Measurements from ENCODE around the gene NAV1.
"Not testable (repeated sequence)": the region's sequence is repeated elsewhere in the genome, so short reads cannot be mapped to it uniquely, and the experiment has no call there.

The NAV1 gene, protein sequence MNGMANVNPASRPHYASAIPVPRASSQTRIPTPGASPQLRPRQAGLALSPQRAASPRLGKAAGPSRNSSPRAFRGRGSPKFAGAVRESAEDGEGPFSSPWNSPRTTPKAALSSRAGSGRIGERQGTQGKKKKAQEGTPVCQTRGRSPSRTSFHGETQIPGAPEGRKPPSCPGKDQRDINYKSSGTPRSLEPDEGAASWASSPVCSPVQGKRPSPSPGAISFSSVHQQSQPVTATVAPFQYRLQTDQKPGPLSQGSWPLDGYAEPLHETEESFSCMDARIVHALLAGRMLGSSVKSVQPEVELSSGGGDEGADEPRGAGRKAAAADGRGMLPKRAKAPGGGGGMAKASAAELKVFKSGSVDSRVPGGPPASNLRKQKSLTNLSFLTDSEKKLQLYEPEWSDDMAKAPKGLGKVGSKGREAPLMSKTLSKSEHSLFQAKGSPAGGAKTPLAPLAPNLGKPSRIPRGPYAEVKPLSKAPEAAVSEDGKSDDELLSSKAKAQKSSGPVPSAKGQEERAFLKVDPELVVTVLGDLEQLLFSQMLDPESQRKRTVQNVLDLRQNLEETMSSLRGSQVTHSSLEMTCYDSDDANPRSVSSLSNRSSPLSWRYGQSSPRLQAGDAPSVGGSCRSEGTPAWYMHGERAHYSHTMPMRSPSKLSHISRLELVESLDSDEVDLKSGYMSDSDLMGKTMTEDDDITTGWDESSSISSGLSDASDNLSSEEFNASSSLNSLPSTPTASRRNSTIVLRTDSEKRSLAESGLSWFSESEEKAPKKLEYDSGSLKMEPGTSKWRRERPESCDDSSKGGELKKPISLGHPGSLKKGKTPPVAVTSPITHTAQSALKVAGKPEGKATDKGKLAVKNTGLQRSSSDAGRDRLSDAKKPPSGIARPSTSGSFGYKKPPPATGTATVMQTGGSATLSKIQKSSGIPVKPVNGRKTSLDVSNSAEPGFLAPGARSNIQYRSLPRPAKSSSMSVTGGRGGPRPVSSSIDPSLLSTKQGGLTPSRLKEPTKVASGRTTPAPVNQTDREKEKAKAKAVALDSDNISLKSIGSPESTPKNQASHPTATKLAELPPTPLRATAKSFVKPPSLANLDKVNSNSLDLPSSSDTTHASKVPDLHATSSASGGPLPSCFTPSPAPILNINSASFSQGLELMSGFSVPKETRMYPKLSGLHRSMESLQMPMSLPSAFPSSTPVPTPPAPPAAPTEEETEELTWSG (N-terminal part only)

GRCh38 chr1:201538612-201539551, at the start of gene NAV1:
NAV1 (plus strand) TSS chr1:201539127; CDS start chr1:201622885, 83,758 bp downstream.
- peak; percentile 62 for DNase-seq

GRCh38 chr1:201489643-201490261, 49.2 kb upstream of the NAV1 start:
- no peak for DNase-seq

DNA sequence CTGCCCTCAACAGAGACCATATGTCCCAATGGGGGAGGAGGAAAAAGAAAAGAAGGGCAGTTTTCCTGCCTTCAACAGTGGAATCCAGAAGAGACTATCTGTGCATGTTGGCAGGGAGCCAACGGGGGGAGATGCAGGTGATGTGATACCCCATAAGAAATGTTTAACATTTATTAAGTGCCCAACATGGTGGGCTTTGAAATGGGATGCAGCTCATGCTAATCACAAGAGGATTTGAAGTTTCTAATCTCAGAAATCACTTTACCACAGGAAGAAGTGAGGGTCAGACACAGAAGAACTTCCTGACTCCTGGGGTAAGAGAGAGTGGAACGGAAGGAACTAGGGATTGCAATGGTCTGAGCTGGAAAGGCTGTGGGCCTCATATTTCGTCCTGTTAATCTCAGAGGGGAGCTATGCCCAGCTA, 48.2 kb upstream of the NAV1 start:
- DNase-seq: no peak

DNA sequence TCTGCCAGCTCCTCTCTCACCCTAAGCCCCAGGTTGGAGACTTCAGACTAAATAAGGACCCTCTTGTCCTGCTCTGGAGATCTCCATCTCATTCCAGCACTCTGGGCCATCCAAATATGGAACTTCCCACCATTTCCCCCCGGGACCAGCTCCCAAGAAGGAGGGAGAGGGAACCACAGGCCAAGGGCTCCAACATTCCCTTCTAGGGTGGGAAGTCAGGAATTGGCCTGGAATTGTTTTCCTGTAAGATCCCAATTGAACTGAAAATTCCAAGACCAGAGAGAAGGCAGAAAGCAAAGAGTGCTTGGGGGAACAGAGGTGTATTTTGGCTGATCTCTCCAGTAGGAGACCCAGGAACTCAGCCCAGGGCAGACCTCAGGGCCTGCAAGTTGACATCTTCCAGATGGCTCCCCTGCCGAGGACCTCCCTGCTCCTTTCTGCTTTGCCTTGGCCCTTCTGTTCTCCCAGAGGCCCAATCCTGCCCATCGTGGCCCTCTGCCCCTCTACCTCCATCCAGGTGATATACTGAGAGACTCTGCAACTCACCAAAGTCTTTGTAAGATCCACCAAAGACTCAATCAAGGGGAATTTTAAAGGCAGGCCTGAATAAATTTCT, 46.9 kb upstream of the NAV1 start:
- no peak for DNase-seq

GRCh38 chr1:201493026-201493656, 45.8 kb upstream of the NAV1 start:
- not testable (repeated sequence) for DNase-seq

DNA sequence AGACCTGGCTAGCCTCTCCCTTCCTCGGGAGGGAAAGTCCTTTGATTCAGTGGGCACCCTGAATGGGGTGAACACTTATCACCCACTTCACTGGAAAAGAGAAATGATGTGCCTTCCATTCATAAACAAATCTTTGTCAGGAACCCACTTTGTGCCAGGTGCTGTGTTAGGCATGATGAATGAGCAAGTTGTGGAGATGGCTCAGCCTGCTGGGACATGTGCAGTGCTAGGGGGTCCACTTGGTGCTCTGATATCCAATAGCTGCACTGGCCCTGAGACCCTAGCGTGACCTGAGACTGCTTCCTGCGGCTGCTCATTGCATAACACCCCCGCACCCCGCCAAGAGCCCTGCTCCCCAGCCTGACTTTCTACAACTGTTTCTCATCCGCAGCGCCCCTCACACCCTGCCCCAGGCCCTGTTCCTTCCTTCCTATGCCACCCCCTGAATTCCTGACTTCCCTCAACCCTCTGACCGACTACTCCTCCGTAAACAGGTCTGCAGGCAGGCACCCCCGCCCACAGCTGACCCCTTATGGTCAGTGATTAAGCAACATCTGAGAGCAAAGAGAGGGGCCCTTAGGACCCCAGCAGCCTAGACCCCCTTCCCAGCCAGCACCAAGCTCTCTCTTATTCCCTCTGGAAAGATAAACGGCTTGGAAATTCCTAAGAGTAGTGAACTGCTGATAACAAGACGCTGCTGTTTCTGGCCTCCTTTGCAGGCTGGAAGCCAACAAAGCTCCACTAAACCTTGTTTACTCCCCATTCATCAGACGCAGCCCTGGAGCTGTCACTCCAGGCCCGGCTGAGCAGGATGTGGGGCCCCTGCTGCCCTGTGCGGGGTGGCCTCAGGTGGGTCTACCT, 44.9 kb upstream of the NAV1 start:
- no peak for DNase-seq

GRCh38 chr1:201495551-201496295, 43.2 kb upstream of the NAV1 start:
- DNase-seq: no peak

DNA sequence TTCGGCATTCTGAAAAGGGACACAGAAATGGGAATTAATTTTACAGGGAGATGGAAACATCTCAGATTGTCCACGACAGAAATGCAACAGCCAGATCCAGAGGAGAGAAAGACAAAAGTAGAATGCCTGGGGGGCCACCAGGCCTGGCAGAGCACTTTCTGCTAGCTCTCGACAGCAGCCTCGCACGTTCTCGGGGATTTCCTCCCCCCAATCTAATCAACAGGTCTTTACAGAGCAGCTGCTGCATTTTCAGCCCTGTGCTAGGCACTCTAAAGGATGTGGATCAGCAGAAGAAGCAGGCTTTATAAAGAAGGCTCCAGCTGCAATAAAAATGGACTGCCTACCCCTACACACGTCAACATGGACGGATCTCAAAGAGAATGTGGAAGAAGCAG, 42.6 kb upstream of the NAV1 start:
- no peak for DNase-seq

DNA sequence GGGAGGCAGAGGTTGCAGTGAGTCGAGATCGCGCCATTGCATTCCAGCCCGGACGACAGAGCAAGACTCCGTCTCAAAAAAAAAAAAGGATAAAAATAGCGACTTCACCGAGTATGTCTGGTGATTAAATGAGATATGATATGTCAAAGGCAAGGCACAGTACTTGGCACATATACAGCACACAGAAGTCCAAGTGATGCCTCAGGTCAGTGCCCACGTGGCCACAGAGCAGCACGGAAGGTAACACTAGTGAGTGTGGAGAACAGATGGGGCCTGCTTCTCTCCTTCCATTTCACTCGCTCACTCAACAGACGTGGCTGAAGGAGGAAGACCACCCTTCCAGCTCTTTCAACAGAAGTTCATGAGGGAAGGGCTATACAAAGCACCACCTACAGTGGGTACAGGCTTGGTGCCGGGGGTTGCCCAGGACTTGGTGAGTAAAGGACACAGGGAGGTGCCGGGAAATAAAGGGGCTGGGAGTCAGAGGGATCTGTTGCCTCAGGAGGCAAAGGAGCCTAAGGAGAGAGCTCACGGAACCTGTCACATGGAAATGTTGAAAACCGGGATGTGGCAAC, 40.9 kb upstream of the NAV1 start:
- DNase-seq: no peak

DNA sequence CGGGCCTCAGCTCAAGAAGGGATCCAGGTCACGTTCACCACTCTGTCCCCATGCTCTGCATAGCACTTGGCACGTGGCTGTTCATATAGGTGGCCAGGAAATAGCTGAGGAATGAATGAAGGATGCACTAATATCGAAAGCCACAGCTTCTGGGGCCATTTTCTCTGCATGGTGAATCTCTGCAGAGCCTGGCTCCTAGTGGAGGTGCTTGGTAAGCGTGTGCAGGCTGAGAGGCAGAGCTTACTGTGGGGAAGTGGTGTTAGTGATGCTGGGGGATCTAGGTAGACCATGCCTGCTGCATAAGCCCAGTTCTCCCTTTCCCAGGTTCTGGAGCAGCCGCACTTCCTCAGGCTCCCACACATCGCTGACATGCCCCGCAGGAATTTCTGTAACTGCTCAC, 40.3 kb upstream of the NAV1 start:
- DNase-seq: no peak

- DNase-seq: no peak
Measured at GRCh38 chr1:201499191-201499590, 39.7 kb upstream of the NAV1 start.

GRCh38 chr1:201499795-201500669, 38.9 kb upstream of the NAV1 start:
- DNase-seq: no peak

DNA sequence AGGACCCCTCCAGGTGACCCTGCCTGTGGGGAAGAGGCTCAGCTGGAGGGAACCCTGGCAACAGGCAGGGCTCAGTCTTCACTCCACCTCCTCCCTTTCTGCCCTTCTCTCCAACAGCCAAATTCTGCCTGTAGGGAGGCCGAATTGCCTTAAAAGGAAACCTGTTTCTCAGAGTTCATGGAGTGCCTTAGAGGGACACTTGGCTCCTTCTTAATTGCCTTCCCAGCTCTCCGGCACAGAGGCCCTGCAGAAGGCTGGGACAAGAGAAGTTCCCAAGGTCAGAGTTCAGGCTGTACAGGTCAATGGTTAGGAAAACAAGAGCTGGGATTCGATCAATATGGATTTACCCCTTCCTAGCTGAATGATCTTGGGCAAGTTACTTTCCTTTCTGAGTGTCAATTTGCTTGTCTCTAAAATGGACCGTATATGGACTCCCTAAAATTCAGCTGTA, 38.2 kb upstream of the NAV1 start:
- DNase-seq: no peak

DNA sequence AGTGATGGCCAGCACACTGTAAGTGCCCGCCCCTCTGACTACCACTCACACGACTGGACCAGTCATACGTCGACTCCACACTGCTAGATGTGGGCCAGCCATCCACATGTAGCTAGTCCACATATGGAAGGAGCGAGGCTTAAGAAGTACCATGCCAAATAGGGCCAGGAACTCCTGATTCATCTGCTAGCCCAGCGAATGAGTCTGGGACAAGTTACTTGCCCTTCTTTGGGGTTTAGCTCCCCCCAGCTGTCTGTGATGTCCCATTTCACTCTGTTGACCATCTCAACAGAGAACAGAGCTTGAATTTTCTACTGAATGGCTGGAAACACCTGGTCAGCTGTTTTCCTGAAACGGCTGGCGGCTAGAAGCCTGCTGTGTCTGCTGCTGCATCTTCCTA, 37.8 kb upstream of the NAV1 start:
- DNase-seq: no peak

GRCh38 chr1:201501812-201502510, 37.0 kb upstream of the NAV1 start:
- DNase-seq: no peak

DNA sequence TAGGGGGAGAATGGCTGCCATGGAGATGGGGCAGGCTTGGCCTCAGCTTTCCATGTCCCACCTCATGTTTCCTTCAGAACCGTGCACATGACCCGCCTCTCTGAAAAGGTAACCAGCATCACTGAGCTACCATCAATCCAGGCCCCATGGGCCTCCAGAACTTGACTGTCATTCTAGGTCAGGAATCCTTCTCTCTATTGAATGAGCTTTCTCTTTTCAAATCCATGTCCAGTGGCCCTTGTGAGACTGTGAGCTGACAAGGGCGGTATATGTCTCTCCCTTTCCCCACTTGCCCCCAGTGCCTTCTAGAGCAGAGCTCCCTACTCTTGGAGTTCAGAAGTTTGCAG, 36.4 kb upstream of the NAV1 start:
- DNase-seq: no peak
